HG03378 (cell line): Measurements from ENCODE around the gene EIF2S3.
A peak's percentile ranks its signal among the peaks of the same experiment; 100 is the strongest.
"Not testable (repeated sequence)": the region's sequence is repeated elsewhere in the genome, so short reads cannot be mapped to it uniquely, and the experiment has no call there.

Experiments
- ATAC-seq: cut with Tn5 transposase; IDR thresholded peaks from one replicate; pipeline ENCODE4 v1.9.1; 2021; ENCODE audit warnings: mild to moderate bottlenecking, moderate library complexity; ENCODE audit not compliant: unreplicated experiment

EIF2S3 gene

GRCh38 chrX:24054182-24055042 is at the start of gene EIF2S3:
Gene EIF2S3, plus strand, starts transcription at chrX:24054956. Its CDS starts 13 bp downstream, at chrX:24054969.
- ATAC-seq: peak; percentile 95

GRCh38 chrX:24005028-24005427 is 49.7 kb upstream of the EIF2S3 start:
- no peak for ATAC-seq

GRCh38 chrX:24005867-24006266 is 48.9 kb upstream of the EIF2S3 start:
- no peak for ATAC-seq

GRCh38 chrX:24012266-24012665 is 42.5 kb upstream of the EIF2S3 start:
- ATAC-seq: no peak

- peak; percentile 73 for ATAC-seq
Measured at GRCh38 chrX:24014388-24015018, 40.3 kb upstream of the EIF2S3 start.

- ATAC-seq: no peak
Measured at GRCh38 chrX:24017674-24018073, 37.1 kb upstream of the EIF2S3 start.

- no peak for ATAC-seq
Measured at GRCh38 chrX:24018809-24019208, 35.9 kb upstream of the EIF2S3 start.

GRCh38 chrX:24019448-24019847 is 35.3 kb upstream of the EIF2S3 start:
- no peak for ATAC-seq

- ATAC-seq: no peak
Measured at GRCh38 chrX:24020306-24020876, 34.4 kb upstream of the EIF2S3 start.

GRCh38 chrX:24023544-24023943 is 31.2 kb upstream of the EIF2S3 start:
- no peak for ATAC-seq

GRCh38 chrX:24023972-24024669 is 30.6 kb upstream of the EIF2S3 start:
- no peak for ATAC-seq

GRCh38 chrX:24024819-24025740 is 29.7 kb upstream of the EIF2S3 start:
- peak; percentile 61 for ATAC-seq

- peak; percentile 17 for ATAC-seq
Measured at GRCh38 chrX:24025741-24026403, 28.9 kb upstream of the EIF2S3 start.

GRCh38 chrX:24026432-24026831 is 28.3 kb upstream of the EIF2S3 start:
- ATAC-seq: no peak

- no peak for ATAC-seq
Measured at GRCh38 chrX:24027086-24027485, 27.7 kb upstream of the EIF2S3 start, which contains the start of gene KLHL15. Gene KLHL15, minus strand, starts transcription at chrX:24027186. Its CDS starts 20,493 bp downstream, at chrX:24006693.

GRCh38 chrX:24027985-24028384 is 26.8 kb upstream of the EIF2S3 start:
- no peak for ATAC-seq

GRCh38 chrX:24030597-24030996 is 24.2 kb upstream of the EIF2S3 start:
- ATAC-seq: no peak

- no peak for ATAC-seq
Measured at GRCh38 chrX:24034485-24034884, 20.3 kb upstream of the EIF2S3 start.

- ATAC-seq: no peak
Measured at GRCh38 chrX:24037729-24038128, 17.0 kb upstream of the EIF2S3 start.

- ATAC-seq: not testable (repeated sequence)
Measured at GRCh38 chrX:24046060-24046459, 8.7 kb upstream of the EIF2S3 start.
